Prostate gland (tissue), 2 donors: ENCODE data around the gene CNTN4.

ENCODE experiments used
- POLR2A ChIP-seq: fragments of 450-650 bp; IDR thresholded peaks from one replicate; pipeline ENCODE4 v1.6.1; 2016; ENCODE audit warnings: antibody characterized with exemption, mild to moderate bottlenecking
- TF ChIP-seq, protein P1 (sequence below), 4 experiments: fragments of 200-600 bp in 2 of 4; fragments of 450-650 bp in 2 of 4; sonication (generic) in 2 of 4; IDR thresholded peaks; 1 replicate in 3 of 4; 2 replicates in 1 of 4; pipeline ENCODE4 v1.5.1; 2016 to 2019; ENCODE audit warnings: antibody characterized with exemption in 4 of 4, mild to moderate bottlenecking in 2 of 4, moderate library complexity in 2 of 4

DNA sequence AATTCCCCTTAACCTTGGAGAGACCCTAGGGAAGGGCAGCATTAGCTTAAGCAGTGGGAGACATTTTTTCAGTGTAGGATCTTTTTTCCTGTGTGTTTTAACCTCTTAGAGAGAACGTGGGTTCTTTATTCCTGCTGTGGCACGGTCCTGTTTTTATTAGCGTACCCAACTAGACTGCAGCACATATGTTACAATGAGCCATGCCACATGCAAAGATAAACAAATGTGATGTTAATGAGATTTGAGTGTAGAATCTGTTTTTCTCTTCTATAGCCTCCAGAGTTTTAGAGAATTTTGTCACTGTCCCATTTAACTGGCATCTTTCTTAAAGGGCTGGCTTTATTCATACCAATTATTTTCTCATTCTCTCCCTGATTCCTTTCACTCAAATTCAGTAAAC, 347.5 kb downstream of the CNTN4 start:
- TF ChIP-seq, protein P1, sequence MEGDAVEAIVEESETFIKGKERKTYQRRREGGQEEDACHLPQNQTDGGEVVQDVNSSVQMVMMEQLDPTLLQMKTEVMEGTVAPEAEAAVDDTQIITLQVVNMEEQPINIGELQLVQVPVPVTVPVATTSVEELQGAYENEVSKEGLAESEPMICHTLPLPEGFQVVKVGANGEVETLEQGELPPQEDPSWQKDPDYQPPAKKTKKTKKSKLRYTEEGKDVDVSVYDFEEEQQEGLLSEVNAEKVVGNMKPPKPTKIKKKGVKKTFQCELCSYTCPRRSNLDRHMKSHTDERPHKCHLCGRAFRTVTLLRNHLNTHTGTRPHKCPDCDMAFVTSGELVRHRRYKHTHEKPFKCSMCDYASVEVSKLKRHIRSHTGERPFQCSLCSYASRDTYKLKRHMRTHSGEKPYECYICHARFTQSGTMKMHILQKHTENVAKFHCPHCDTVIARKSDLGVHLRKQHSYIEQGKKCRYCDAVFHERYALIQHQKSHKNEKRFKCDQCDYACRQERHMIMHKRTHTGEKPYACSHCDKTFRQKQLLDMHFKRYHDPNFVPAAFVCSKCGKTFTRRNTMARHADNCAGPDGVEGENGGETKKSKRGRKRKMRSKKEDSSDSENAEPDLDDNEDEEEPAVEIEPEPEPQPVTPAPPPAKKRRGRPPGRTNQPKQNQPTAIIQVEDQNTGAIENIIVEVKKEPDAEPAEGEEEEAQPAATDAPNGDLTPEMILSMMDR (IDR thresholded peaks at IDR 0.05): no peak
- no peak for TF ChIP-seq POLR2A
